GM19025 (cell line): Measurements from ENCODE around the gene DLG2.
"Not testable (repeated sequence)": the region's sequence is repeated elsewhere in the genome, so short reads cannot be mapped to it uniquely, and the experiment has no call there.

Experiments used
- ATAC-seq: cut with Tn5 transposase; IDR thresholded peaks from one replicate; pipeline ENCODE4 v1.9.1; 2021; ENCODE audit warnings: mild to moderate bottlenecking, low read depth, moderate library complexity; ENCODE audit not compliant: unreplicated experiment

The DLG2 gene

GRCh38 chr11:85627332-85627997 is at the start of gene DLG2:
Gene DLG2, minus strand, starts transcription at chr11:85627344.
- ATAC-seq, result no peak

GRCh38 chr11:85673393-85673792 is 46.2 kb upstream of the DLG2 start:
- no peak for ATAC-seq

GRCh38 chr11:85672105-85672902 is 45.2 kb upstream of the DLG2 start:
- ATAC-seq, result no peak

- not testable (repeated sequence) for ATAC-seq
Measured at GRCh38 chr11:85670949-85671663, 44.0 kb upstream of the DLG2 start.

GRCh38 chr11:85668157-85668556 is 41.0 kb upstream of the DLG2 start:
- no peak for ATAC-seq

GRCh38 chr11:85666687-85667086 is 39.5 kb upstream of the DLG2 start:
- ATAC-seq, result no peak

- no peak for ATAC-seq
Measured at GRCh38 chr11:85665733-85666132, 38.6 kb upstream of the DLG2 start.

- ATAC-seq, result peak; percentile 89
Measured at GRCh38 chr11:85664615-85665481, 37.7 kb upstream of the DLG2 start, which contains the start of gene CREBZF. Gene CREBZF, minus strand, starts transcription at chr11:85665129. Its CDS starts 254 bp downstream, at chr11:85664875.

GRCh38 chr11:85663753-85664614 is 36.8 kb upstream of the DLG2 start:
- peak; percentile 50 for ATAC-seq

GRCh38 chr11:85663080-85663752 is 36.1 kb upstream of the DLG2 start:
- no peak for ATAC-seq

- ATAC-seq, result no peak
Measured at GRCh38 chr11:85661972-85662664, 35.0 kb upstream of the DLG2 start.

GRCh38 chr11:85658180-85658579 is 31.0 kb upstream of the DLG2 start:
- no peak for ATAC-seq

- no peak for ATAC-seq
Measured at GRCh38 chr11:85656777-85657176, 29.6 kb upstream of the DLG2 start.

- not testable (repeated sequence) for ATAC-seq
Measured at GRCh38 chr11:85654343-85654742, 27.2 kb upstream of the DLG2 start.

- no peak for ATAC-seq
Measured at GRCh38 chr11:85652786-85653447, 25.8 kb upstream of the DLG2 start.

- no peak for ATAC-seq
Measured at GRCh38 chr11:85651118-85651517, 24.0 kb upstream of the DLG2 start.

GRCh38 chr11:85647604-85648299 is 20.6 kb upstream of the DLG2 start, which contains the start of gene TMEM126A:
Gene TMEM126A, plus strand, starts transcription at chr11:85647967. Its CDS starts 2,289 bp downstream, at chr11:85650256.
- peak; percentile 100 for ATAC-seq
